Measurements from ENCODE around the gene VDAC2. TPM values are rescaled to one million over a fixed set of nuclear protein-coding genes. Genes with fewer than 3 reads are reported as not detected.

Gene VDAC2
- total and polyA plus RNA-seq, 10 of the 15 experiments (the other 5 are each of a cell fraction or from before 2014, with no cell fraction given): 73.4 to 294 (median 146) TPM

GRCh38 chr10:75181073-75181472 is 29.5 kb upstream of the VDAC2 start (continued):
- TF ChIP-seq ZBTB40 (IDR thresholded peaks at IDR 0.05; ENCODE audit: borderline replicate concordance) (no peak), YY1 (IDR thresholded peaks at IDR 0.05; ENCODE audit: low read depth, low read length) (no peak)

- H3K4me3 ChIP-seq: no peak overlapping the region
- no peaks in the 10 kb centered on the region for H3K27me3 ChIP-seq (replicated peaks in 1 of 2; ENCODE audit: control insufficient read depth in 2 of 2, insufficient read depth in 2 of 2, low read length in 1 of 2)
- H3K27ac ChIP-seq (ENCODE audit: control insufficient read depth, insufficient read depth): no peak overlapping the region
- intact Hi-C loops (cut with micrococcal nuclease; ENCODE audit: unreplicated experiment): no loop called here
- H3K9ac ChIP-seq (ENCODE audit: control insufficient read depth, insufficient read depth, low read length): no peak overlapping the region
- CTCF ChIA-PET: interaction anchor here (0.6 to 7.0 kb wide), 5 partner anchors 25 to 72 kb away, joined by 3 to 207 read pairs (median 4); partner anchors contain the start of gene COMTD1
- no peak for DNase-seq (ENCODE audit: low read depth, low spot score)
- POLR2A ChIA-PET: interaction anchor here (0.5 to 0.7 kb wide), 3 partner anchors 50 to 533 kb away, joined by 3 read pairs; no protein-coding TSS in a partner anchor
- no peak overlapping the region for H2AFZ ChIP-seq (ENCODE audit: control insufficient read depth, low read depth, low read length)
- H3K36me3 ChIP-seq (ENCODE audit: control insufficient read depth in 2 of 2, insufficient read depth in 2 of 2, low read length in 1 of 2): 0 out of 4 replicates have a peak, but pooled peaks cover 0 to 5% of the 10 kb centered on the region in 2 experiments
- ATAC-seq: no peak
- BruUV-seq (replicated peaks): no TSS peak
- H3K4me2 ChIP-seq (ENCODE audit: control insufficient read depth, insufficient read depth): no peak overlapping the region
- no peak for TF ChIP-seq KLF5 (IDR thresholded peaks at IDR 0.05; ENCODE audit: partially characterized antibody)
- no peak for TF ChIP-seq E2F8 (IDR thresholded peaks at IDR 0.05; ENCODE audit: low read depth, partially characterized antibody)
- no peak for TF ChIP-seq PKNOX1 (IDR thresholded peaks at IDR 0.05)
- TF ChIP-seq MEF2B (IDR thresholded peaks at IDR 0.05; ENCODE audit: partially characterized antibody, poor library complexity, severe bottlenecking): no peak
- TF ChIP-seq SIX5 (IDR thresholded peaks at IDR 0.05; ENCODE audit: low read depth, low read length, severe bottlenecking): no peak
- no peak for TF ChIP-seq ZNF384 (IDR thresholded peaks at IDR 0.05; ENCODE audit: borderline replicate concordance, low read depth, low read length)
- TF ChIP-seq ATF3 (IDR thresholded peaks at IDR 0.05; ENCODE audit: borderline replicate concordance, extremely low read depth, low read depth, low read length): no peak
- TF ChIP-seq NR2C2 (IDR thresholded peaks at IDR 0.05; ENCODE audit: borderline replicate concordance, control insufficient read depth, insufficient read length, low read depth): no peak
- TF ChIP-seq SMAD5 (IDR thresholded peaks at IDR 0.05; ENCODE audit: low read depth): no peak
- SMC1A ChIA-PET (ENCODE audit: uncharacterized antibody, unreplicated experiment): interaction anchor here (0.6 to 2.8 kb wide), 2 partner anchors 44 to 50 kb away, joined by 3 to 21 read pairs; no protein-coding TSS in a partner anchor
- no peaks in the 10 kb centered on the region for H4K20me1 ChIP-seq (ENCODE audit: control insufficient read depth, insufficient read depth)
- FAIRE-seq: no peak
- in situ Hi-C loops (cut with MboI): no loop called here
- H3K9me3 ChIP-seq (replicated peaks; ENCODE audit: control insufficient read depth, insufficient read depth, low read length): no peaks in the 10 kb centered on the region
- no peaks in the 10 kb centered on the region for H3K4me1 ChIP-seq (ENCODE audit: control insufficient read depth, insufficient read depth, low read length)
- RAD21 ChIA-PET (ENCODE audit: unreplicated experiment): interaction anchor here (2.6 to 3.9 kb wide), 3 partner anchors 24 to 49 kb away, joined by 14 to 52 read pairs (median 17); partner anchors contain the start of genes COMTD1 and VDAC2
- no peaks in the 10 kb centered on the region for H3K79me2 ChIP-seq (ENCODE audit: control insufficient read depth, insufficient read depth, low read length)
- 34% methylated on average over 4 of the region's 4 CpGs for WGBS (ENCODE audit: insufficient coverage, insufficient replicate concordance, low lambda C conversion rate, missing lambda C conversion rate)
Observed at GRCh38 chr10:75186310-75186709, 24.3 kb upstream of the VDAC2 start.
